Superior temporal gyrus (tissue), 1 donor: ENCODE data around the gene HGFAC.
A peak's percentile ranks its signal among the peaks of the same experiment; 100 is the strongest.

ENCODE experiments used
- DNase-seq: peaks from one replicate; pipeline ENCODE4 v3.0.0-alpha.2; 2016; ENCODE audit errors: extremely low spot score

The HGFAC gene

GRCh38 chr4:3473181-3473950, 31.6 kb downstream of the HGFAC start:
- DNase-seq, result no peak

GRCh38 chr4:3473996-3474765, 32.4 kb downstream of the HGFAC start:
- DNase-seq, result no peak

GRCh38 chr4:3475041-3475712, 33.4 kb downstream of the HGFAC start:
- no peak for DNase-seq

- no peak for DNase-seq
Observed at GRCh38 chr4:3475713-3476260, 34.0 kb downstream of the HGFAC start.

- no peak for DNase-seq
Observed at GRCh38 chr4:3476341-3476747, 34.6 kb downstream of the HGFAC start.

- DNase-seq, result no peak
Observed at GRCh38 chr4:3476936-3477749, 35.4 kb downstream of the HGFAC start.

GRCh38 chr4:3477750-3478430, 36.1 kb downstream of the HGFAC start:
- DNase-seq, result no peak

GRCh38 chr4:3478446-3479357, 36.9 kb downstream of the HGFAC start:
- no peak for DNase-seq

- DNase-seq, result no peak
Observed at GRCh38 chr4:3479358-3480101, 37.8 kb downstream of the HGFAC start.

- DNase-seq, result peak; percentile 67
Observed at GRCh38 chr4:3480528-3481112, 38.9 kb downstream of the HGFAC start.

GRCh38 chr4:3481113-3481531, 39.4 kb downstream of the HGFAC start:
- DNase-seq, result no peak

GRCh38 chr4:3481783-3482393, 40.1 kb downstream of the HGFAC start:
- no peak for DNase-seq

- no peak for DNase-seq
Observed at GRCh38 chr4:3482707-3483106, 40.9 kb downstream of the HGFAC start.

- DNase-seq, result no peak
Observed at GRCh38 chr4:3483471-3483921, 41.7 kb downstream of the HGFAC start.

GRCh38 chr4:3484057-3484973, 42.5 kb downstream of the HGFAC start:
- no peak for DNase-seq

GRCh38 chr4:3485011-3485791, 43.4 kb downstream of the HGFAC start:
- no peak for DNase-seq
